GM18507 (cell line): ENCODE results near the gene GAB4.
"Not testable (repeated sequence)": the region's sequence is repeated elsewhere in the genome, so short reads cannot be mapped to it uniquely, and the experiment has no call there.

Experiments used
- DNase-seq: peaks from one replicate; pipeline ENCODE4 v3.0.0; 2011; ENCODE audit warnings: low read depth; ENCODE audit not compliant: insufficient read length; ENCODE audit errors: extremely low spot score
- FAIRE-seq: peaks from 2 replicates; lab custom pipeline; 2011; peaks lifted over from hg19 to GRCh38; lab: Jason Lieb, UNC

The GAB4 gene

GRCh38 chr22:16961477-16962186 is 46.4 kb downstream of the GAB4 start:
- DNase-seq = no peak
- no peak for FAIRE-seq

GRCh38 chr22:16960884-16961249 is 47.2 kb downstream of the GAB4 start:
- no peak for DNase-seq
- FAIRE-seq = no peak

- FAIRE-seq (no peak), DNase-seq (no peak)
Observed at GRCh38 chr22:16960220-16960883, 47.7 kb downstream of the GAB4 start.

- FAIRE-seq = no peak
- DNase-seq = no peak
Observed at GRCh38 chr22:16959345-16959930, 48.6 kb downstream of the GAB4 start.

GRCh38 chr22:16958475-16958874 is 49.5 kb downstream of the GAB4 start:
- no peak for DNase-seq
- no peak for FAIRE-seq

GRCh38 chr22:16957781-16958180 is 50.2 kb downstream of the GAB4 start:
- no peak for FAIRE-seq
- DNase-seq = no peak

GRCh38 chr22:16956290-16956689 is 51.7 kb downstream of the GAB4 start:
- FAIRE-seq = no peak
- DNase-seq = no peak

GRCh38 chr22:16955678-16956210 is 52.3 kb downstream of the GAB4 start:
- FAIRE-seq (no peak), DNase-seq (no peak)

- FAIRE-seq (no peak), DNase-seq (no peak)
Observed at GRCh38 chr22:16955081-16955480, 52.9 kb downstream of the GAB4 start.

- FAIRE-seq (no peak), DNase-seq (no peak)
Observed at GRCh38 chr22:16954060-16954403, 54.0 kb downstream of the GAB4 start.

GRCh38 chr22:16953206-16954059 is 54.6 kb downstream of the GAB4 start:
- FAIRE-seq (no peak), DNase-seq (no peak)

GRCh38 chr22:16949561-16949960 is 58.5 kb downstream of the GAB4 start:
- DNase-seq (no peak), FAIRE-seq (no peak)

- FAIRE-seq = no peak
Observed at GRCh38 chr22:16937811-16938210, 70.2 kb downstream of the GAB4 start.

GRCh38 chr22:16937209-16937608 is 70.8 kb downstream of the GAB4 start:
- not testable (repeated sequence) for DNase-seq, FAIRE-seq

More at GRCh38 chr22:16937811-16938210, 70.2 kb downstream of the GAB4 start:
- no peak for DNase-seq

GRCh38 chr22:16936625-16937024 is 71.4 kb downstream of the GAB4 start:
- DNase-seq (no peak), FAIRE-seq (no peak)

GRCh38 chr22:16935209-16935608 is 72.8 kb downstream of the GAB4 start:
- DNase-seq (no peak), FAIRE-seq (no peak)

GRCh38 chr22:16933291-16934282 is 74.4 kb downstream of the GAB4 start:
- DNase-seq (no peak), FAIRE-seq (no peak)

GRCh38 chr22:16932577-16932976 is 75.4 kb downstream of the GAB4 start:
- DNase-seq (no peak), FAIRE-seq (no peak)
